Type B pancreatic cell (in vitro differentiated cells): ENCODE data around the gene MMP24OS. TPM values are rescaled to one million over a fixed set of nuclear protein-coding genes. Genes with fewer than 3 reads are reported as not detected.

Experiments used
- DNase-seq: peaks from one replicate; pipeline ENCODE4 v3.0.0; 2021; ENCODE audit warnings: mixed read lengths; ENCODE audit not compliant: unreplicated experiment; ENCODE audit errors: extremely low spot score
- H3K27ac Mint-ChIP-seq: 2 replicates; pipeline ENCODE4 v1.8.0; 2021; ENCODE audit warnings: mild to moderate bottlenecking, mixed read lengths
- H3K27me3 Mint-ChIP-seq: 2 replicates; pipeline ENCODE4 v1.8.0; 2021; ENCODE audit warnings: mixed read lengths
- H3K36me3 Mint-ChIP-seq: 2 replicates; pipeline ENCODE4 v1.8.0; 2021; ENCODE audit warnings: mixed read lengths
- H3K4me1 Mint-ChIP-seq: one replicate; pipeline ENCODE4 v1.8.0; 2021; ENCODE audit warnings: mixed read lengths; ENCODE audit not compliant: unreplicated experiment
- H3K4me3 Mint-ChIP-seq: 2 replicates; pipeline ENCODE4 v1.8.0; 2021; ENCODE audit warnings: mild to moderate bottlenecking, mixed read lengths
- H3K9me3 Mint-ChIP-seq: 2 replicates; pipeline ENCODE4 v1.8.0; 2021; ENCODE audit warnings: mixed read lengths
- total RNA-seq: library from RNA; stranded (reverse); gene quantifications from 2 replicates; pipeline ENCODE4 v1.2.1, GENCODE V29; 2021; ENCODE audit warnings: low replicate concordance
- TF ChIP-seq, protein P1 (sequence below): fragments of 200-600 bp; sonication (generic); conservative IDR thresholded peaks from 2 replicates; pipeline ENCODE4 v1.5.0; 2021; ENCODE audit warnings: antibody characterized with exemption, mild to moderate bottlenecking

Gene MMP24OS
- total RNA-seq, 1 donor from 2014 or later, result 63.1 TPM

DNA sequence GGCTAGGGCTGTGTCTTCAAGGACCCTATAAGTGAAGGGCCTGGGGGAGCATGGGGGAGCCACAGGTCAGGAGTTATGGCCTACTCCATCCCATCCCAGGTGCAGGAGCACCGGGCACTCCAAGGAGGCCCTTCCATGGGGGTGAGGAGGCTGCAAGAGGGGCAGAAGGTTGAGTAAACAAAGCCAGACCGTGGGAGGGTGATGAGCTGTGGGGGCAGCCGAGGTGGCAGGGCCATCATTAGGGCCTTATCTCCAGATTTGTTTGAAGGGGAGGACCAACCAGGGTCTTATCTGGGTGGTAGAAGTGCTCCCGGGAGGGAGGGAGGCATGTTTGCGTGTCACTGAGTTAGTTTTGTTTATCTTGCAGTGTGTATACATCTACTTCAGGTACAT, 16.4 kb upstream of the MMP24OS start:
- H3K36me3 Mint-ChIP-seq, result no peaks in the 10 kb centered on the region
- H3K9me3 Mint-ChIP-seq, result no peaks in the 10 kb centered on the region
- TF ChIP-seq, protein P1, sequence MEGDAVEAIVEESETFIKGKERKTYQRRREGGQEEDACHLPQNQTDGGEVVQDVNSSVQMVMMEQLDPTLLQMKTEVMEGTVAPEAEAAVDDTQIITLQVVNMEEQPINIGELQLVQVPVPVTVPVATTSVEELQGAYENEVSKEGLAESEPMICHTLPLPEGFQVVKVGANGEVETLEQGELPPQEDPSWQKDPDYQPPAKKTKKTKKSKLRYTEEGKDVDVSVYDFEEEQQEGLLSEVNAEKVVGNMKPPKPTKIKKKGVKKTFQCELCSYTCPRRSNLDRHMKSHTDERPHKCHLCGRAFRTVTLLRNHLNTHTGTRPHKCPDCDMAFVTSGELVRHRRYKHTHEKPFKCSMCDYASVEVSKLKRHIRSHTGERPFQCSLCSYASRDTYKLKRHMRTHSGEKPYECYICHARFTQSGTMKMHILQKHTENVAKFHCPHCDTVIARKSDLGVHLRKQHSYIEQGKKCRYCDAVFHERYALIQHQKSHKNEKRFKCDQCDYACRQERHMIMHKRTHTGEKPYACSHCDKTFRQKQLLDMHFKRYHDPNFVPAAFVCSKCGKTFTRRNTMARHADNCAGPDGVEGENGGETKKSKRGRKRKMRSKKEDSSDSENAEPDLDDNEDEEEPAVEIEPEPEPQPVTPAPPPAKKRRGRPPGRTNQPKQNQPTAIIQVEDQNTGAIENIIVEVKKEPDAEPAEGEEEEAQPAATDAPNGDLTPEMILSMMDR, result no peak
- peaks cover 4% of the 10 kb centered on the region for H3K27me3 Mint-ChIP-seq
- H3K4me3 Mint-ChIP-seq, result no peak overlapping the region
- no peak overlapping the region for H3K27ac Mint-ChIP-seq
- H3K4me1 Mint-ChIP-seq, result peaks cover 4% of the 10 kb centered on the region
- no peak for DNase-seq

GRCh38 chr20:35293303-35294292, 15.7 kb upstream of the MMP24OS start:
- H3K4me3 Mint-ChIP-seq, result no peak overlapping the region
- TF ChIP-seq, protein P1, result no peak
- no peaks in the 10 kb centered on the region for H3K36me3 Mint-ChIP-seq
- peaks cover 4% of the 10 kb centered on the region for H3K27me3 Mint-ChIP-seq
- peaks cover 4% of the 10 kb centered on the region for H3K4me1 Mint-ChIP-seq
- H3K9me3 Mint-ChIP-seq, result no peaks in the 10 kb centered on the region
- DNase-seq, result no peak
- H3K27ac Mint-ChIP-seq, result no peak overlapping the region

DNA sequence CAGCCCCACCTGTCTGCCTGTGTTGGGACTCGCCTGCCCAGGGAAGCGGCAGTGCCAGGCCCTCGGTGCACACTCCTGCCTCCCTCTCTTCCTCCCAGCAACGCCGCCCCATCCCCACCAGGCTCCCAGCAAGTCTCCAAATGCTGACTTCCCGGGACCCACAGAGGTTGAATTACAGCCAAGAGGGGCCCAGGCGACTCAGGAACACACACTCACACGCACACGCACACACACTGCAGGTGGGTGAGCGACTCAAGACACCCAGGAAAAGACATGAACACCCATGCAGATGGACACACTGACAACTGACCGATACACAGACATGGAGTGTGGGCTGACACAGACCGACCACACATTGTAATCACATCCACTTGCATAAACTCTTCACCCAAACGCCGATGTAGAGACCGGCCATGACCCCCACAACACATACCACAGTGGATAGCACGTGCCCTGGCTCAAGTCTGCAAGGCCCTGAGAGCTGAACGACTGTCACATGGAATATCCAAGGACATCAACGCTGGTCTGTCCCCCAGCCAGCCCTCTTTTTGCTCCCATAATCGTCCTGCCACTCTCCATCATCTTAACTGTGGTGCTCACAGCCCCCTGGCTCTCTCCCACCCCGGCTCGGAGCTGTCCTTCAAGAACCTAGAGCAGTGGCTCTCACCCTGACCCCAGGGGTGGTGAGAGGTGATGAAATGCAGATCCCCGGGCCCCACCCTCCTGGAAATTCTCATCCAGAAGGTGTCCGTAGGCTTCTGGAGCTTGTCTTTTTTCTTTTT, 14.8 kb upstream of the MMP24OS start:
- H3K4me3 Mint-ChIP-seq, result no peak overlapping the region
- no peaks in the 10 kb centered on the region for H3K36me3 Mint-ChIP-seq
- H3K27me3 Mint-ChIP-seq, result peaks cover 4% of the 10 kb centered on the region
- TF ChIP-seq, protein P1, result no peak
- no peaks in the 10 kb centered on the region for H3K9me3 Mint-ChIP-seq
- DNase-seq, result no peak
- H3K27ac Mint-ChIP-seq, result no peak overlapping the region
- H3K4me1 Mint-ChIP-seq, result peaks cover 4% of the 10 kb centered on the region

GRCh38 chr20:35291654-35292503, 14.0 kb upstream of the MMP24OS start, which contains the start of gene FAM83C:
Gene FAM83C, minus strand, starts transcription at chr20:35292425. Its CDS starts 121 bp downstream, at chr20:35292304.
- Mint-ChIP-seq H3K4me1 (peaks cover 4% of the 10 kb centered on the region), H3K9me3 (no peaks in the 10 kb centered on the region), H3K27ac (no peak within 1 kb of the TSS), H3K36me3 (no peaks in the 10 kb centered on the region), H3K27me3 (peaks cover 4% of the 10 kb centered on the region), H3K4me3 (no peak within 1 kb of the TSS)
- DNase-seq, result no peak
- TF ChIP-seq, protein P1, result no peak

- DNase-seq, result no peak
- no peak overlapping the region for H3K27ac Mint-ChIP-seq
- no peaks in the 10 kb centered on the region for H3K27me3 Mint-ChIP-seq
- H3K9me3 Mint-ChIP-seq, result no peaks in the 10 kb centered on the region
- H3K36me3 Mint-ChIP-seq, result no peaks in the 10 kb centered on the region
- TF ChIP-seq, protein P1, result no peak
- no peak overlapping the region for H3K4me3 Mint-ChIP-seq
- H3K4me1 Mint-ChIP-seq, result peaks cover 7% of the 10 kb centered on the region
Observed at GRCh38 chr20:35290887-35291417, 13.0 kb upstream of the MMP24OS start.
